Hepatic stellate cell (primary cell): ENCODE measurements around the gene EXOC3L1.

Source experiments
- DNase-seq: peaks from one replicate; pipeline ENCODE4 v3.0.0; 2011; ENCODE audit warnings: low spot score

EXOC3L1 gene

DNA sequence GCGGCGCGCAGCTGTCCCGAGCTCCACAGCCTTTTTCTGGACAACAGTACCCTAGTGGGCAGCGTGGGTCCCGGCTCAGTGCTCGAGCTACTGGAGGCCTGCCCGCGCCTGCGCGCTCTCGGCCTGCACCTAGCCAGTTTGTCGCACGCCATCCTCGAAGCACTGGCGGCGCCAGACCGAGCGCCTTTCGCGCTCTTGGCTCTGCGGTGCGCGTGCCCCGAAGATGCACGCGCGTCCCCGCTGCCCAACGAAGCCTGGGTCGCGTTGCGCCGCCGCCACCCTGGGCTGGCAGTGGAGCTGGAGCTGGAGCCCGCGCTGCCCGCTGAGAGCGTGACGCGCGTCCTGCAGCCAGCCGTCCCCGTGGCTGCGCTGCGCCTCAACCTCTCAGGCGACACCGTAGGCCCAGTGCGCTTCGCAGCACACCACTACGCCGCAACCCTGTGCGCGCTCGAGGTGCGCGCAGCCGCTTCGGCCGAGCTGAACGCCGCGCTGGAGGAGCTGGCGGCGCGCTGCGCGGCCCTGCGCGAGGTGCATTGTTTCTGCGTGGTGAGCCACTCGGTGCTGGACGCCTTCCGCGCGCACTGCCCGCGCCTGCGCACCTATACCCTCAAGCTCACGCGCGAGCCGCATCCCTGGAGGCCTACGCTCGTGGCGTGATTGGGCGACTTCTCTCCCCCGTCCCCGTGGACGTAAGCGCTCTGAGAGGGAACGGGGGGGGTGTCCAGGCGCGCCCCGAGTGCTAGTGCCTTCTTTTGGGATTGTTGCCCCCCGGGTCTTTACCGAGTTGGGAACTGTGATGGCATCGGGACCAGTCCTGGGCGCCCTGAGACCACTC, 26.6 kb downstream of the EXOC3L1 start:
- no peak for DNase-seq

DNA sequence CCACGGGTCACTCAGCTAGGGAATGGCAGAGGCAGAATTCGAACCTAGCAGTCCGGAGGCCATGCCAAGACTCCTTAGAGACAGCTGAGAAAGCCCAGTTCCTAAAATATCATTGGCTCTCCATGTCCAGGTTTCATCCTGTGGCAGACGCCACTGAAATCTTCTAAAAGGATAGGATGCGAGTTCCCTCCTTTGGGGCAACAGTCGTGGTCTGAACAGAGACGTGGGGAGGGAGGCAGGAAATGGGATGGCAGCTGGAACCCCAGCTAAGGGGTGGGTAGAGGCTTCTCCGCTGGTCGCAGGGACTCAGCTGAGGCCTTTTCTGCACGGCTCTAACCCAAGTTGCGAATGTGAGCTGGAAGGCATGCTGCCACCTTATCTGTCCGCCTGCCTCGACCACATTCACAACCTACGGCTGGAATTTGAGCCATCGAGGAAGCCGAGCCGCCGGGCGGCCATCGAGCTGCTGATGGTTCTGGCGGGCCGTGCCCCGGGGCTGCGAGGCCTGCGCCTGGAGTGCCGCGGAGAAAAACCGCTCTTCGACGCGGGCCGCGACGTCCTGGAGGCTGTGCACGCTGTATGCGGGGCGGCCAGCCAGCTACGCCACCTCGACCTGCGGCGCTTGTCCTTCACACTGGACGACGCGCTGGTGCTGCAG, 27.3 kb downstream of the EXOC3L1 start:
- DNase-seq, result no peak

DNA sequence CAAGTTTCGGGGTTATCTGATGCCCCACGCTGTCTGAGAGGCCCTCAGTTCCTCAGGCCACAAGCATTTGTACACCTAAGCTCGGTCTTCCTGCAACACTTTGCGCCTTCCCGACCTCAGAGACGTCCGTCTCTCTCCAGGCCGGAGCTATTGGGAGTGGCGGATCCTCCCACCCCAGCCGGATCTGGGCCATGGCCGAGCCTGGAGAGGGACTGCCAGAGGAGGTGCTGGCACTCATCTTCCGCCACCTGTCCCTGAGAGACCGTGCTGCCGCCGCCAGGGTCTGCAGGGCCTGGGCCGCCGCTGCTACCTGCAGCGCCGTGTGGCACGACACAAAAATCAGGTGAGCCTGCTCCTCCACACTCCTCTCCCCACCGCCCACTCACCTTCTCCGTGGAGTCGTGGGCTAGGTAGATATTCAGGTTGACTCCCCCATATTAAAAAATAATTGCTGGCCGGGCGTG, 28.3 kb downstream of the EXOC3L1 start:
- no peak for DNase-seq

DNA sequence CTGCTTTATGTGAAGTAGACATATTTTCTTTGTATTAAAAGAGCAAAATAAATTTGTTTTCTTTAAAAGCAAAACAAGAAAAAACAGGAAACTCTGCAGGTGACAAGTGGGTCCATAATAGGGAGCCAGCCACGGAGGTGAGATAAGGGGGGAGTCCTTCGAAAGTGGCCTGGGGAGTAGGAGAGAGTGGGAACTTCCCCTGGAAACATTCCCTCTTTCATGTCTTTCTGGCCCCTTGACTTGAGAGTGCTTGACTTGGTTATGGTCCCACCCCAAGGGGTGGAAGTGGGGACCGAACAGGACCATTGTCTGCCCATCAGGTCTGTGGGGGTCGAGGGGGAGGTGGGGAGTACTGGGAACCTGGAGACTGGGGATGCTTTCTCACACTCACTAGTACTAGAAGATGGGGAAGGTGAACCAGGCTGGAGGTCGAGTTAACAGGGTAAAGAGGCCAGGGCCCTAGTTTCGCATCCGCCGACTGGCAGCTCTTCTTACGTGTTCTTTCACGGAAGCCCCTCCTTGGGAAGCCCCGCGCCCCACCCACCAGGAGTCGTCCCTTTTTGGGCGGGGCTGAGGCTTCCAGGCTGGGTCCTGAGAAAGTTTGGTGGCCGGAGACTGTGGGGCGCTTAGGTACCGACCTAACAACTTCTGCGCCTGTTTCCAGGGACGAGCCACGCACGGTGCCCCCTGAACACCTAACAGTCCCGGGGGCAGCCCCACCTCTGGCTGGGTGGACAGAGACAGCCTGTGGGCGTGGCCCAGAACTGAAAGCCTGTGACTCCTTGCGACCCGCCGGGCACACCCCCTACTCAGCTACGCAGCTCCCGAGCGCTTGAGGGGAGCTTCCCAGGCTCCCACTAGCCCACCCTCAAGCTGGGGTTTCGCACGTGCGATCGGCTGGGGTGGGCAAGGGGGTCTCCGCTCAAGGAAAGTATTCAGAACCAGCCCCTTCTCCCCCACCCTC, 31.0 kb downstream of the EXOC3L1 start:
- no peak for DNase-seq

DNA sequence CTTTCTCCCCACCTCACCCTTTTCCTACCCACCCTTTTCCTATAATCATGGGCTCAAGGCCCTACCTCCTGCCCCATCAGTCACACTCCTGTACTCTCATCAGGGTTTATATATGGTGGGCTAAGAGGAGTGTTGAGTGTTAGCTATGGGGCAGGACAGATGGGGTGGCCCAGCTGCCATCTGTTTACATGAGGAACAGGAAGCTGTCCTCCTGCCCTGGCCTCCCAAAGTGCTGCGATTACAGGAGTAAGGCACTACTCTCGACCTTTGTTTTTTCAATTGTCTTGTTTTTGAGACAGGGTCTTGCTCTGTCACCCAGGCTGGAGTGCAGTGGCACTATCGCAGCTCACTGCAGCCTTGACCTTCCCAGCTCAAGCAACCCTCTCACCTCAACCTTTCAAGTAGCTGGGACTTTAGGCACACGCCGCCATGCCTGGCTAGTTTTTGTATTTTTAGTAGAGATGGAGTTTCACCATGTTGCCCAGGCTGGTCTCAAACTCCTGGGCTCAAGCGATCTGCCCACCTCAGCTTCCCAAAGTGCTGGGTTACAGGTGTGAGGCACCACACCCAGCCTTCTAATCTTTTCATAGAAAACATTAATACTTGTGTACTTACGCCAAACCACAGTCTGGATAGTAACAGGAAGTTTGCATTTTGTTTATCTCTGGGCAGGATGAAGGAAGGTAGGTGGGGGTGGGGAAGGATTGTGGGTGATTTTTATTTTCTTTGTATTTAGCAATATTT, 31.9 kb downstream of the EXOC3L1 start:
- DNase-seq, result no peak

DNA sequence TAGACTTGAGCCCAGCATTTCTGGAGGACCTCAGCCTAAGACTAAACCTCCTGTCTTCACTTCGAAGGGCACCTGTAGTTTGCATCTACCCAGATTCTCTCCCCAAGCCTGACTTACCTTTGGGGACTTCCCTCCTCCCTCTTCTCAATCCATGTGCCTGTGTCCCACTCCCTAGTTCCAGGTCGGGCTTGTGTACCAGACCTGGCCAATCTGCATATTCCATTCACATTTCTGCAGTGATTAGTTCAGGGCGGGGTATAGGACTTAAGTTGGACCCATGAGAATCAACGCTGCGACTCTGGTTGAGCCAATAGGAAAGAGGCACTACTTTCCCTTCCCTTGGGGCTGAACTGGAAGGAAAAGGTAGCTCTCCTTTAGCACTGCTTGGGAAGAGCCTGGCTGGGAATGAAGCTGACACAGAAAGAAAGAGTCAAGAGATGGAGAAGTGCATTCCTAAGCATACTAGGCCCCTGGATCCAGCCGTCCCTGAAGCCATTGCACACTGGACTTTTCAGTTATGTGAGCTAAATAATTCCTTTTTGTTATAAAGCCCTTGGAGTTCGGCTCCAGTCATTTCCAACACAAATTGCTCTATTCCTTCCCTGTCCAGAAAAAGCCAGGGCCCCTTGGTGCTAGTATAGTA, 32.7 kb downstream of the EXOC3L1 start:
- DNase-seq, result no peak

DNA sequence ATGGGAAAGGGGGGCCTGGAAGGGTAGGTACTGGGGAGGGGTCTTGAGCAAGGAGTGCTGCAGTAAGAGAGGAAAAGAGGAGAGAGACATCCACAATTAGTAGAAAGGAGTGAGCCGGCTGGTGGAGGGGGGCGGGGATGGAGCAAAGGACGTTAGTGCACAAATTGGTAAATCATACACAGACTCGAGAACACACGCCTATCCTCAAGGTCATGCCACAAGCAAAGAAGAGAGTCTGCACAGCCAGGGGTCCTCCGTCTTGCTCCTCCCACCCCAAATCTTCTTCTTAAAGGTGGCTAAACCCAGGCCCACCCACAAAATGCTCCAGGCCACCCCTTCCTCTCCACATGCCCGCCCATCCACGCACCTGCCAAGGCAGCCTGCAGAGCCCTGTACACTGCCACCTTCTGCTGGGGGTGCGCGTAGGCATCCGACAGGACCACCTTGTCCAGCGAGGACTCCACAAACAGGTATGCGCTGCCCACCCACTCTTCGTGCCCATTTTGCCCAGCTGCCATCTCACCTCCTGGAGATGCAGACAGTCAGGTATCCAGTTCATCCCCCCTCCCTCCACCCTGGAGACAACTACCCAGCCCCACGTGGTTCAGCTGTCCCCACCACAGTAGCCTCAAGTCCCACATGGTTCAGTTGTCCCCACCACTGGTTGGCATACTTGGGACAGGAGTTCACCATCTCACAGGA, 33.6 kb downstream of the EXOC3L1 start:
- no peak for DNase-seq

DNA sequence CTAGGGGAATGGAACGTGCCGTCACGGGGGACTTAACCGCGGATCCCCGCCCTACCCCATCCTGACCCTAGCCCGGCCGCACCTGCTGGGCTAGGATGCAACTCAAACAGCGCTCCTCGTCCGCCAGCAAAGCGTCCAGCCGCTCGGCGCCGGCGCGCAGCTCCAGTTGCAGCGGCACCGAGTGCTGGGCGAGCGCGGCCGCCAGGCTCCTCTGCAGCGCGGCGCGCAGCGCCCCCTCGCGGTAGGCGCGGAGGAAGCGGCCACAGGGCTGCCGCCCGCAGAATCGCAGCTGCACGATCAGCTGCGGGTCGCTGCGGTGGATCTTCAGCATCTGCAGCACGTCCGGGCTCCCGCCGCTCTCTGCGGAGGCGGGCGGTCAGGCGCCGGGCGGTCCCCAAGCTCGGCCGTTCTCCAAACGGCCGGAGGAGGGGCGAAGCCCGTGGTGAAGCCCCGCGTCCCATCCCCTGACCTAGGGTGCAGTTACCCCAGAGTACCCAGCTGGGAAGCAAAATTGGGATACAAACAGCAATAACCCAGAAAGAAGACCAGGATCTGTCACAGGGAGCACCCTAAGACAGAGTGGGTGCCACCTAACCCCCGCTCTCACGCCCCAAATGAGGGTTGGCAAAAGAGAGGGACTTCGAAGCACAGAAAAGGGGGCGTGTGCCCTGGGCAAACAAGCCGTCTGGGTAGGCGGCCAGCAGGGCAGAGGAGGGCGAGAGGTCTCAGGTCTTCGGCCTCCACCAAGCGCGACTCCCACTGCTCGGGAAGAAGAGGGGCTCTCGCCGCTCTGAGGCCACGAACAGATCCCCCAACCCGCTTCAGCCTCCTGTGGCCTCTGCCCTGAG, 34.4 kb downstream of the EXOC3L1 start:
- DNase-seq, result peak; percentile 92

DNA sequence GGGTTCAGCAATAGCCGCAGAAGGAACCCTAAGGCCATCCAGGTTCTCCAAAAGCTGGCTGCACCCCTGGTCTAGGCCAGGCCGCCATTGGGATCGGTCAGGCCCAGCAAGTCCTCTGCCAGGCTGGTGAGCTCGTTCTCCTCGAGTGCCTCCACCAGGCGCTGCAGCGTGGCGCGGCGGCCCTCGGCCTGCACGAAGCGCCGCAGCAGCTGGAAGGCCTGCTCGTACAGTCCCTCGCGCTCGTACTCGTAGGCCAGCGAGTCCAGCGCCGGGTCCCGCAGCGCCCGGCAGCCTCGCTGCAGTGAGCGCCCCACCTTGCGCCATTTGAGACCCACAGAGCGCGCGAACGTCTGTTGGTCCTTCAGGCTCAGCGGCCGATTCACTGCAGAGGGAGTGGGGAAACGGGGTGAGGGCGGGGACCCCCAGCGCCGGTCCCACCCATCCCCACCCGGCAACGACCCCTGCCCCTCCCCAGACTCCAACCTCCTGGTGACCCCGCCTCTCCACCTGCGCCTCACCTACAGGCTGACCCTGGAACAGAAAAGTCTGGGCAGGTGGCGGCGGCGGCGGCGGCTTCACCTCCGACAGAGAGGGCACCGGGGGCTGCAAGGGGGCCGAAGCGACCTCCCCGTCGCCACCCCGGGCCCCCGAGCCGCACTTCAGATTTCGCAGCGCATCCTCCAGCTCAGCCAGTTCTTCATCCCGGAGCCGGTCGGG, 35.2 kb downstream of the EXOC3L1 start:
- no peak for DNase-seq

DNA sequence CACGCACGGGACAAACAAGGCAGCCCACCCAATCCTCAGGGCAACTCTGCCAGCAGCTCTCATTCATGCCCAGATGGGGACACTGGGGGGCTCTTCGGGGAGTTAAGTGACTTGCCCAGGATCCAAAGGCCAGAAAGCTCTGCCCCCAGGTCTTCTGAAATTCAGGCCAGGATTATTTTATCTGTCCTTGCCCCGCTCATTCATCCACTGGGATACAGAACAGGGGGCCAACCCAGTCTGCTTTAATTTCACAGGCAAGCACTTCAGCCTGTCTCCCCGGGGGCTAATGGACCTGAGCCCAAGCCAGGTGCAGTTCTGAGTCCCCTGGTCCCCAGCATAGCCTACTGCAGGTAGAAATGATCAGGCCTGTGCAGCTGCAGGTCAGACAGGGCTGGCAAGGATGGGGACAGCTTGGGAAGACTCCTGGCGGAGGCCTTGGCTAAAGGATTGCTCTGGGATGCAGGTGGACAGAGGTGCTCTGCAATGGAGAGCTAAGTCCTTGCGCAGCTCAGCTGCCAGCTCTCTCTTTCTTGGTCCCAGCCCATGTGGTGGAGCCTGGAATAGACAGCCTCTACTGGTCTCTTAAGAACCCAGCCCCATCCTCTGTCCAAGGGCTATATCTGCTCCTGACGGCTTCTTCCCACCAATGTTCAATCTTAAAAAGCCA, 38.4 kb downstream of the EXOC3L1 start:
- DNase-seq, result no peak

DNA sequence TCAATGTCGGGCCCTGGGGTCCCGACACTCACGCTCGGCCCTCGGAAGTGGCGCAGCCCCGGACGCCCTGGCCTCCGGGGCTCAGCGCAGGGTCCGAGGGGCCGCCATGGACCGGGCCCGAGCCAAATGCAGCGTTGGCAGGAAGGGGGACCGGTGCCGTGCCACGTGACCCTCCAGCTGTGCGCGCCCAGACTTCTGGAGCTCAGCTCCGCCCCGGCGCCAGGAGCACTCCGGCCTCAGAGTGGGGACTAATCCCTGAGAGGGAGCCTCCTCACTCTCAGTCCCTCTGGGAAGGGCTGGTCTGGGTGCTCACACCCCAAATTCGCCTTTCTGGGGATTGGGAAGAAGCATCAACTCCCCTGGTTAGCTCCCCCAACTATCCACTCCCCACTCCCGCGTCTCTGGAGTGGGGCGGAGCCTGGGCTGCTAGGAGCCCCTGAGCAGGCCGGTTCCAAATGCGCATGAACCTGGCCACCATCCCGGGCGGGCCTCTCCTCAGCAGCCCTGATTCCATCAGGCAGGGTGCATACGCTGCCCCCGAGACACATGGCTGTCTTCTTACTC, 39.0 kb downstream of the EXOC3L1 start, which contains the start of gene B3GNT9:
B3GNT9 (minus strand) TSS at position 166 of the 564 bp plus-strand sequence. CDS start 513 bp downstream, outside the sequence.
- DNase-seq, result peak; percentile 92

DNA sequence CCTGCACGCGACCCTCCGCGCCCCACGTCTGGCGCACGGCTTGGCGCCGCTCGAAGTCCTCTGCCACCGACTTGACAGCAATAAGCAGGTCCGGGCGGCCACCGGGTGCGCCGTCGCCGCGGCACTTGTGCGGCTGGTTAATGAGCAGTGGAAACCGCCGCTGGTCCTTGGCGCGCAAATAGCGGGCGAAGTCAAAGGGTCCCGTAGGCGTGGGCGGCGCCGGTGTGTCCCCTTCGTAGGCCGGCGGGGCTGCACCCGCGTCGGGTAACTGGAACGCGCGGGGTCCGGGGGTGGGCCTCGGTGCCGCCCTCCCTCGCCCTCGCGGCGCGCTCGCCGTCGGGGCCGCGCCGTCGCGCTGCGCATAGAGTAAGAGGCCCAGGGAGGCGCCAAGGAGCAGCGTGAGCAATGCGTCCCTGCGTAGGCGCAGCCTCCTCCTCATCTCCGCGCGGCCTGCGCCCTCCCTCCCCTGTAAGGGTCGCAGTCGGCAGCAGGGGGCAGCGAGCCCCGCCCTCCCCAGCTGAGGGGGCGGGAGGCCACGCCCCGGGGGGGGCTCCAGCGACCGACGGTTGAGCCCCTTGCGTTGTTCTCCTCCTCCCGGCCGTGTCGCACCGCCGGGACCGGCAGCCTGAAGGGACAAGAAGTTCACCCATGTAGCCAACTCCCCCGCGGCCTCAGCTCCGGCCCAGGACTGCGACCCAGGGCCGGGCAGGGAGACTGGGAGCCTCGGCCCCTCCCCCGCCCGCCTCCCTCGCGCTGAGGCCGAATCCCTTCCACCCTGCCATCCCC, 39.7 kb downstream of the EXOC3L1 start:
- DNase-seq, result peak; percentile 73

DNA sequence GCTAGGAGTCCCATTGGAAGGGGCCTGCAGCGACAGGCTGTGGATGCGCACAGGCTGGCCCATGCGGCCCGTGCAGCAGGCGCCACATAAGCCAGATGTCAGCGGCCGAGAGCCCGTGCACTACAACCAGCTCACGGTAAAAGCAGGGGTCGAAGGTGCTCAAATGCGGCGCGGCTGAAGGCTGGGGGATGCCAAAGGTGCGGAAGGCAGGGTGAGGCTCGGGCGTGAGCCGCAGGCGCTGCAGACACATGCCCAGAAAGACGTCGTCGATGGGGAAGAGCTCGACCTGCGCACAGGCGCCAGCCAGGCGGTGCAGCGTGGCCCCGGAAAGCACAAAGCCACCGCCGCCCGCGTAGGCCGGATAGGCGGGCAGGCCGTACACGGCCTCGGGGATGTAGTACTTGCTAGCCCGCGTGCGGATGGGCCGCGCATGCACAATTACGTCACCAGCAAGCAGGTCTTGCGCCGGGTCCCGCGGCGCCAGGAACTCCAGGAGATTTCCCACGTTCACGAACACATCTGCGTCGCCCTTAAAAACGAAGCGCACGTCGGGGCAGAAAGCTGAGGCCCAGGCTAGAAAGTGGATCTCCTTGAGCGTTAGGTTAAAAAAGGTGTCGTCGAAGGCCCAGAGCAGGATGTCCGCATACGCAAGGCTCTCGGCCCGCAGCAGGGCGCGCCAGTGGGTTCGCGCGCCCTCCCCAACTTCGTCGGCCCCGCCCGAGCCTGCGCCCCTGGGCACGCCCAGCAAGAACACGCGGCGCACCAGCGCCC, 40.5 kb downstream of the EXOC3L1 start:
- DNase-seq, result no peak

DNA sequence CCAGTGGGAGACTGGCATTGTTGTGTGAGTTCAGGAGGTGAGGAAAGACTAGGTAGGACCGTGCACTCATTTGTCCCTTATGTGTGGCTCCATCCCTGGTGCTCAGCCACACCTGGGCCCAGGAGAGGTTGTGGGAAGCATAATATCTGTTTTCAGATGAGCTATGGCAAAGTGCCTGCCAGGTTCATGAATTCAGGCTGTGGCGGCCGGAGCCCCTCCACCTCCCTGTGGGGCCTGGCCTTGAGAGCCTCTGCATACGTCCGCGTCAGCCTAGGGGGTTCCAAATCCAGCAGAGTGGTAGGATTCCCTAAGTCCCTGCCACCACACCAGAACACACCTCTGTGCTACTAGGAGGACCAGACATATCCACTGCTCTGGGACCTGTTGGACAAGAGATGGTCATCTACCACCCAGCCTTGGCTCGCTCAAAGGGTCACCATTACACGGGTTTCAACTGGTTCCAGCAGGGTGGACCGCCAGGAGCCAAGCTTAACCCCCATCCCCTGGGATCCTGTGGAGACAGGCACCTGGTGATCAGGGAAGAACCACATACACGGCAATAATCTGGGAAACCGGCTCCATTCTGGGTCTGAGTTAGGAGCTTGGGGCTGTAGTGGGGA, 41.2 kb downstream of the EXOC3L1 start:
- DNase-seq, result no peak

DNA sequence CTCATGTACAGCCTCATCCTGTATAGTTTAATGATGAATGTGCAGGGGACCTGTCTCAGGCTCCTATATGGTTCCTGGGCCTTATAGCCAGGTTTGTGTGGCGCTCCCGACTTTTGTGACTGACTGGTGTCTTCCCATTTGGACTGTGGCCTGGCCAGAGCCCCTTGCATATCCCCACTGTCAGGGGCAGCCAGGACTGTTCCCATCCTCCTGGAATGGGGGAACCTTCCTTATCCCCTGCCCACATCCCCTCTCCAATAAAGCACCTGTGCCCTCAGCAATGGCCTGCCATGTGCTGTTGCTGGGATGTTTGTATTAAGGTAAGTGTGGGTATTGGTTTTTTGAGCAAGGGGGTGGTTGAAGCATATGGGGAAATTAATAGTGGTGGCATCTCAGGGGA, 41.7 kb downstream of the EXOC3L1 start:
- DNase-seq, result no peak
